LHCN-M2 (cell line): ENCODE results near the gene ABHD1. TPM values are rescaled to one million over a fixed set of nuclear protein-coding genes. Genes with fewer than 3 reads are reported as not detected.
"Not testable (repeated sequence)": the region's sequence is repeated elsewhere in the genome, so short reads cannot be mapped to it uniquely, and the experiment has no call there.

Experiments used
- DNase-seq: peaks from one replicate; pipeline ENCODE4 v3.0.0-alpha.2; 2012; ENCODE audit warnings: low read depth
- polyA plus RNA-seq: library from polyadenylated mRNA; unstranded; fragments of >200 nt; gene quantifications from one replicate; pipeline ENCODE4 v1.2.1, GENCODE V29; 2012; ENCODE audit warnings: missing spikeins
- total RNA-seq: library from RNA; depleted of rRNA; stranded (reverse); fragments of >200 nt; gene quantifications from 2 replicates; pipeline ENCODE4 v1.2.3, GENCODE V29; 2014; rRNA removed

The ABHD1 gene
- 0.17 TPM in 1 of 2 replicates, not detected in the other for total RNA-seq
- 0.18 TPM for polyA plus RNA-seq

- no peak for DNase-seq
Observed at GRCh38 chr2:27123302-27124150, at the start of gene ABHD1. Gene ABHD1, plus strand, starts transcription at chr2:27123815. Its CDS starts 134 bp downstream, at chr2:27123949.

GRCh38 chr2:27074738-27075565, 48.7 kb upstream of the ABHD1 start:
- DNase-seq: no peak

GRCh38 chr2:27075566-27075871, 48.1 kb upstream of the ABHD1 start:
- DNase-seq: not testable (repeated sequence)

GRCh38 chr2:27076323-27076722, 47.3 kb upstream of the ABHD1 start:
- no peak for DNase-seq

- DNase-seq: no peak
Observed at GRCh38 chr2:27077231-27077630, 46.4 kb upstream of the ABHD1 start.

GRCh38 chr2:27078267-27079194, 45.1 kb upstream of the ABHD1 start, which contains the start of gene EMILIN1:
Gene EMILIN1, plus strand, starts transcription at chr2:27078615. Its CDS starts 451 bp downstream, at chr2:27079066.
- DNase-seq: no peak

GRCh38 chr2:27079233-27080139, 44.1 kb upstream of the ABHD1 start:
- DNase-seq: no peak

GRCh38 chr2:27080140-27080469, 43.5 kb upstream of the ABHD1 start:
- DNase-seq: no peak

- DNase-seq: no peak
Observed at GRCh38 chr2:27080603-27080936, 43.0 kb upstream of the ABHD1 start.

- no peak for DNase-seq
Observed at GRCh38 chr2:27081984-27082772, 41.4 kb upstream of the ABHD1 start.

- no peak for DNase-seq
Observed at GRCh38 chr2:27082773-27083409, 40.7 kb upstream of the ABHD1 start.

GRCh38 chr2:27083410-27084296, 40.0 kb upstream of the ABHD1 start:
- no peak for DNase-seq

- no peak for DNase-seq
Observed at GRCh38 chr2:27084297-27085061, 39.1 kb upstream of the ABHD1 start.

- no peak for DNase-seq
Observed at GRCh38 chr2:27085062-27085672, 38.4 kb upstream of the ABHD1 start.

GRCh38 chr2:27085673-27086089, 37.9 kb upstream of the ABHD1 start:
- peak; percentile 64 for DNase-seq

- DNase-seq: peak; percentile 84
Observed at GRCh38 chr2:27086090-27086723, 37.4 kb upstream of the ABHD1 start.
